Heart right ventricle (tissue), 16 donors: ENCODE results near the gene SCOC. TPM values are rescaled to one million over a fixed set of nuclear protein-coding genes. Genes with fewer than 3 reads are reported as not detected.

Experiments
- ATAC-seq, 8 donors: fragments of 200-7000 bp; cut with Tn5 transposase; one replicate each; pipeline ENCODE4 v1.9.1; 2020; ENCODE audit warnings: mild to moderate bottlenecking in 8 of 8, moderate library complexity in 8 of 8, moderate number of reproducible peaks in 1 of 8
- DNase-seq, 2 donors: peaks; one replicate each; pipeline ENCODE4 v3.0.0-alpha.2; 2020
- H3K27ac ChIP-seq, 10 donors: fragments of 200-600 bp; sonication (generic) in 2 of 10; one replicate each; pipeline versions ENCODE4 v1.5.0 to v1.8.0; 2020 to 2022; ENCODE audit warnings: mild to moderate bottlenecking in 3 of 10
- H3K27me3 ChIP-seq, 7 donors: fragments of 200-600 bp; one replicate each; pipeline ENCODE4 v1.8.0; 2021 to 2022; ENCODE audit warnings: mild to moderate bottlenecking in 2 of 7
- H3K36me3 ChIP-seq, 9 donors: fragments of 200-600 bp; sonication (generic) in 1 of 9; one replicate each; pipeline versions ENCODE4 v1.5.0 to v1.8.0; 2020 to 2022; ENCODE audit warnings: mild to moderate bottlenecking in 2 of 9
- H3K4me1 ChIP-seq, 9 donors: fragments of 200-600 bp; sonication (generic) in 1 of 9; one replicate each; pipeline versions ENCODE4 v1.5.0 to v1.8.0; 2020 to 2022; ENCODE audit warnings: mild to moderate bottlenecking in 4 of 9
- H3K4me3 ChIP-seq, 10 donors: fragments of 200-600 bp; sonication (generic) in 2 of 10; one replicate each; pipeline versions ENCODE4 v1.5.0 to v1.8.0; 2020 to 2022; ENCODE audit warnings: mild to moderate bottlenecking in 7 of 10, moderate library complexity in 2 of 10
- H3K9me3 ChIP-seq, 11 donors: fragments of 200-600 bp in 10 of 11; sonication (generic) in 2 of 11; one replicate each; pipeline versions ENCODE4 v1.5.0 to v1.8.0; 2013 to 2022; ENCODE audit warnings: mild to moderate bottlenecking in 2 of 11, control low read depth in 1 of 11, moderate library complexity in 1 of 11
- WGBS, 2 donors: extraction: QIAGEN DNeasy Blood & Tissue Kit; methylation state at CpG; one replicate each; pipeline ENCODE4 v1.1.7; 2013; ENCODE audit warnings: inconsistent platforms in 1 of 2; 5-methylcytosine and 5-hydroxymethylcytosine counted together
- intact Hi-C, 10 donors: fragments of 100-400 bp; cut with DNase I; formaldehyde crosslinking; loops; one replicate each; pipeline versions ENCODE4 v1.11.1 to v1.14.2; 2022
- polyA plus RNA-seq, 2 donors: library from polyadenylated mRNA; stranded (reverse); fragments of 200-250 nt; gene quantifications; one replicate each; pipeline ENCODE4 v1.2.3, GENCODE V29; 2013
- total RNA-seq, 10 donors: library from RNA; stranded (reverse); fragmentation: NEBNext Ultra II Directional in 3 of 10; extraction: Animal tissue kit (Norgen Biotek cat#: 25700) in 3 of 10; gene quantifications; one replicate each; pipeline versions ENCODE4 v1.2.1 to v1.2.4, GENCODE V29; 2021 to 2023
- TF ChIP-seq, protein P1 (sequence below), 9 donors: fragments of 200-600 bp; sonication (generic) in 2 of 9; IDR thresholded peaks; one replicate each; pipeline versions ENCODE4 v1.5.0 to v1.8.0; 2021 to 2022; ENCODE audit warnings: antibody characterized with exemption in 9 of 9, mild to moderate bottlenecking in 5 of 9, moderate library complexity in 1 of 9
- donor health status: Arrhythmogenic right ventricular cardiomyopathy.
- donor health status: ischemic (EF 13 %, LVEDD 7.1; RV severe dilation, severe dysfunction).
- donor health status: healthy with polysubstance abuse.
- donor health status: DM: no; HTN: yes; CAD: no.
- donor health status: DM: no; HTN: no; CAD: no.
- donor health status: ischemic (EF 25% LVEDD 6.9; RV normal size, moderate dysfunction).
- donor health status: ischemic (EF 25% LVEDD 5.7; RV mildly dilated, moderate dysfunction).
- donor health status: healthy.
- donor health status: DM: yes; HTN: yes; CAD: no.
- donor health status: Ischemic cardiomyopathy.
- donor health status: ischemic (EF 35%, LVEDD 5.7; RV mildly dilated, moderate dysfunction).
- donor health status: nonischemic (EF 11% LVEDD 7.7; RV severe dilation, severe dysfunction).
- donor health status: DM: yes; HTN: yes; CAD: no.
- donor health status: PGD.
- donor health status: ischemic (EF 29% LVEDD 5.4; RV normal size, mild dysfunction).
- donor health status: nonischemic (EF 23%, LVEDD 6.1; RV moderate dilation, normal function).

The SCOC gene
- total and polyA plus RNA-seq, 12 donors = 41.0 to 76.8 (median 66.6) TPM

DNA sequence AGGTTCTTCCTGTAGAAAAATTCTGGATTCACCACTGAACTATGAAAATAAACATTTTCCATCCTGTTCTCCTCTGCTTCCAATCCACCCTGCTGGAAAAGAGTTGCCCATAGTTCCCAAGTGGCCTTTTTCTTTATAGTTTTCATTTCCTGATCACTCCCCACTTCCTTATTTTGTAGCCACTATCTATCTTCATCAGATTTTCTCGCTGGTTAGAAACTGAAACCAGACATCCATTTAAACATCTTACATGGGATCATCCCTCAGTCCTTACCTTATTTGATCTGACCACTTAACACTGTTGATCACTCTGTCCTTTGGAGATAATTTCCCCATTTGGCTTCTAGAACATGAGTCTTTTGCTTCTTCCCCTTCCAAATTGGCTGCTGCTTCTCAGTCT is 42.2 kb upstream of the SCOC start:
- no peaks in the 10 kb centered on the region for H3K27me3 ChIP-seq
- no peak for DNase-seq
- H3K9me3 ChIP-seq = no peaks in the 10 kb centered on the region
- TF ChIP-seq, protein P1, sequence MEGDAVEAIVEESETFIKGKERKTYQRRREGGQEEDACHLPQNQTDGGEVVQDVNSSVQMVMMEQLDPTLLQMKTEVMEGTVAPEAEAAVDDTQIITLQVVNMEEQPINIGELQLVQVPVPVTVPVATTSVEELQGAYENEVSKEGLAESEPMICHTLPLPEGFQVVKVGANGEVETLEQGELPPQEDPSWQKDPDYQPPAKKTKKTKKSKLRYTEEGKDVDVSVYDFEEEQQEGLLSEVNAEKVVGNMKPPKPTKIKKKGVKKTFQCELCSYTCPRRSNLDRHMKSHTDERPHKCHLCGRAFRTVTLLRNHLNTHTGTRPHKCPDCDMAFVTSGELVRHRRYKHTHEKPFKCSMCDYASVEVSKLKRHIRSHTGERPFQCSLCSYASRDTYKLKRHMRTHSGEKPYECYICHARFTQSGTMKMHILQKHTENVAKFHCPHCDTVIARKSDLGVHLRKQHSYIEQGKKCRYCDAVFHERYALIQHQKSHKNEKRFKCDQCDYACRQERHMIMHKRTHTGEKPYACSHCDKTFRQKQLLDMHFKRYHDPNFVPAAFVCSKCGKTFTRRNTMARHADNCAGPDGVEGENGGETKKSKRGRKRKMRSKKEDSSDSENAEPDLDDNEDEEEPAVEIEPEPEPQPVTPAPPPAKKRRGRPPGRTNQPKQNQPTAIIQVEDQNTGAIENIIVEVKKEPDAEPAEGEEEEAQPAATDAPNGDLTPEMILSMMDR (IDR thresholded peaks at IDR 0.05) = no peak
- peaks cover 0 to 11% (median 0%) of the 10 kb centered on the region in 9 donors for H3K4me1 ChIP-seq
- H3K4me3 ChIP-seq = no peak overlapping the region
- no peak for ATAC-seq
- WGBS, 2 donors = 63 to 72% methylated on average over 1 of the region's 1 CpG
- intact Hi-C loops = loop anchor here in 1 of 10 donors (5.0 kb wide), 1 partner anchor 319 kb away; no protein-coding TSS in a partner anchor
- H3K27ac ChIP-seq = no peak overlapping the region
- no peaks in the 10 kb centered on the region for H3K36me3 ChIP-seq

DNA sequence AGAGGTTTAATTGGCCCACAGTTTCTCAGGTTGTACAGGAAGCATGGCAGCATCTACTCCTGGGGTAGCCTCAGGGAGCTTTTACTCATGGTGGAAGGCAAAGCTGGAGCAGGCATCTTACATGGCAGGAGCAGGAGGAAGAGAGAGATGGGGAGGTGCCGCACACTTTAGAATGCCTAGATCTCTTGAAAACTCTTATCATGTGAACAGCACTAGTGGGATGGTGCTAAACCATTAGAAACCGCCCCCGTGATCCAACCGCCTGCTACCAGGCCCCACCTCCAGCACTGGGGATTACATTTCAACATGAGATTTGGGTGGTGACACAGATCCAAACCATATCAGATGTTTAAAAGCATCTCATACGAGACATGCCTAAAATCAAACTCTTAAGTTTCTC is 41.6 kb upstream of the SCOC start:
- H3K4me1 ChIP-seq = peaks cover 0 to 11% (median 0%) of the 10 kb centered on the region in 9 donors
- no peak overlapping the region for H3K4me3 ChIP-seq
- intact Hi-C loops = loop anchor here in 1 of 10 donors (5.0 kb wide), 1 partner anchor 320 kb away; no protein-coding TSS in a partner anchor
- no peaks in the 10 kb centered on the region for H3K9me3 ChIP-seq
- no peak for ATAC-seq
- TF ChIP-seq, protein P1 (IDR thresholded peaks at IDR 0.05) = no peak
- 88 to 90% methylated on average over 5 of the region's 5 CpGs for WGBS, 2 donors
- DNase-seq = no peak
- H3K27ac ChIP-seq = no peak overlapping the region
- H3K27me3 ChIP-seq = no peaks in the 10 kb centered on the region
- no peaks in the 10 kb centered on the region for H3K36me3 ChIP-seq

DNA sequence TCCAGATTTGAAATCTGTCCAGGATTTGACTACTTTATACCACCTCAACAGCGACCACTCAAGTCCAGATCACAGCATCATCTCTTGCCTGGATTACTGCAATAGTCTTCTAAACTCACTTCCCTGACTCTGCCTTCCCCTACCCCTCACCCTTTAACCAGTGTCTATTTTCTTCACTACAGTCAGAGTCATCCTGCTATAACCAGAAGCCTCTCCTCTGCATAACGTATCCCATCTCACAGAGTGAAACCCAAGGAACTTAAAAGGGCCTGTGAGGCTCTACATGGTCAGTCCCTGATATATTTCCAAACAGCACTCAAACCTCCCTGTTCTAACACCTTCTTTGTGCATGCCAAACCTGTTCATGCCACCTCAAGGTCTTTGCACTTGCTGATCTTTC is 40.7 kb upstream of the SCOC start:
- intact Hi-C loops = loop anchor here in 1 of 10 donors (5.0 kb wide), 1 partner anchor 320 kb away; no protein-coding TSS in a partner anchor
- Histone ChIP-seq H3K27me3 (no peaks in the 10 kb centered on the region), H3K9me3 (no peaks in the 10 kb centered on the region), H3K27ac (no peak overlapping the region), H3K36me3 (no peaks in the 10 kb centered on the region), H3K4me3 (no peak overlapping the region), H3K4me1 (peaks cover 0 to 11% (median 0%) of the 10 kb centered on the region in 9 donors)
- ATAC-seq (no peak), DNase-seq (no peak)
- WGBS, 2 donors = 81 to 93% methylated on average over 2 of the region's 2 CpGs
- TF ChIP-seq, protein P1 (IDR thresholded peaks at IDR 0.05) = no peak

DNA sequence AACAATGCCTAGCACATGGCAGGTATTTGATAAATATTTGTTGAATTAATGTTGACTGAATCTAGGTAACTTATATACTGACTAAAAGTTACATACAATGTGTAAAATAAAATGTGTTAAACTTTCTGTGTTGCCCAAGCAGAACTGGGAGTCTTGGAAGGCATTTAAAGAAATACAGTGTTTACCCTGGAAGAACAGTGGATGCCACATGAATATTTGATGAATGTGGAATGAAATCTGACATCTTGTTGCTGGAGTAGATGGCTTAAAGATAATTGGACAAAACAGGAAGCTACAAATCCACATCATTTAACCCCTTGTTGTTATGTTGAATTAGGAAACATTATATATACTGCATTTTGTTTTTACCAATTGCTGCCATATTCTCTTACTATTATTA is 39.9 kb upstream of the SCOC start:
- Histone ChIP-seq H3K4me1 (peaks cover 0 to 11% (median 0%) of the 10 kb centered on the region in 9 donors), H3K27ac (no peak overlapping the region), H3K4me3 (no peak overlapping the region), H3K27me3 (no peaks in the 10 kb centered on the region), H3K9me3 (no peaks in the 10 kb centered on the region), H3K36me3 (no peaks in the 10 kb centered on the region)
- ATAC-seq (no peak), DNase-seq (no peak)
- intact Hi-C loops = loop anchor here in 1 of 10 donors (5.0 kb wide), 1 partner anchor 321 kb away; no protein-coding TSS in a partner anchor
- TF ChIP-seq, protein P1 (IDR thresholded peaks at IDR 0.05) = no peak
